ENCODE results near the gene MORN1.
A peak's percentile ranks its signal among the peaks of the same experiment; 100 is the strongest.

GRCh38 chr1:2412395-2412772, 21.0 kb upstream of the MORN1 start, which contains the start of gene PEX10:
- TF ChIP-seq CTCF (IDR thresholded peaks at IDR 0.05): no peak
- TF ChIP-seq REST (IDR thresholded peaks at IDR 0.05; ENCODE audit: low read depth, low read length): no peak
- peak; percentile 30; the same call in 1 of the 2 replicates for TF ChIP-seq GABPA (IDR thresholded peaks at IDR 0.05; ENCODE audit: low read depth)
- no peak; the same call in 1 of the 2 replicates for TF ChIP-seq SMC3 (IDR thresholded peaks at IDR 0.05; ENCODE audit: low read depth, low read length)
- no peak for TF ChIP-seq EP300 (IDR thresholded peaks at IDR 0.05; ENCODE audit: borderline replicate concordance in 1 of 2, low read depth in 1 of 2, low read length in 1 of 2)
- no peak for TF ChIP-seq JUND (IDR thresholded peaks at IDR 0.05)
- TF ChIP-seq TAF1 (IDR thresholded peaks at IDR 0.05; ENCODE audit: borderline replicate concordance, low read depth, low read length): peak; percentile 43; the same call in 1 of the 2 replicates
- TF ChIP-seq EZH2phosphoT487 (IDR thresholded peaks at IDR 0.05; ENCODE audit: borderline replicate concordance, low read depth): no peak

Measured in SK-N-SH (cell line).